K562 (cell line): ENCODE data around the gene ZNF624. TPM values are rescaled to one million over a fixed set of nuclear protein-coding genes. Genes with fewer than 3 reads are reported as not detected.

Experiments used
- ATAC-seq: fragments of 200-7000 bp; cut with Tn5 transposase; 3 replicates; pipeline ENCODE4 v1.9.1; 2020; ENCODE audit warnings: moderate library complexity
- BruUV-seq: library from RNA; stranded (reverse); fragments of 400-500 nt; replicated peaks from 2 replicates; lab custom pipeline; 2021; lab: Mats Ljungman, UMichigan
- CTCF ChIA-PET: fragments of 300-600 bp; formaldehyde crosslinking; extraction: SDS; loops from one replicate; lab custom pipeline; 2021; ENCODE audit warnings: low intra/inter-chr PET ratio; lab: Yijun Ruan, JAX
- POLR2A ChIA-PET: fragments of 300-600, 350-650 bp; sonication (Branson Sonifier 250); formaldehyde crosslinking; extraction: SDS; loops from one replicate; lab custom pipeline; 2021; ENCODE audit warnings: antibody characterized with exemption, inconsistent platforms; lab: Yijun Ruan, JAX
- DNase-seq, 4 experiments: peaks; one replicate each; pipeline versions ENCODE4 v3.0.0 to v3.0.0-alpha.2; 2011 to 2018; ENCODE audit warnings: low spot score in 3 of 4, mixed read lengths in 3 of 4; ENCODE audit errors: extremely low read depth in 1 of 4
- FAIRE-seq: peaks from 2 replicates; lab custom pipeline; 2011; peaks lifted over from hg19 to GRCh38; lab: Jason Lieb, UNC
- H2AFZ ChIP-seq: 2 replicates; pipeline ENCODE4 v1.6.0; 2011; ENCODE audit warnings: low read depth, low read length, control low read depth, inconsistent platforms
- H3K27ac ChIP-seq: fragments of 200-600 bp; 3 replicates; pipeline ENCODE4 v1.8.0; 2011; ENCODE audit warnings: low read depth, mild to moderate bottlenecking, control low read depth, inconsistent platforms, low read length, moderate library complexity, mixed read lengths; ENCODE audit errors: extremely low read depth
- H3K27me3 ChIP-seq, 2 experiments: fragments of 300-600 bp in 1 of 2; 2 replicates in 1 of 2; 3 replicates in 1 of 2; pipeline versions ENCODE4 v1.6.0 to v1.8.0; 2011; ENCODE audit warnings: inconsistent platforms in 2 of 2, low read length in 2 of 2, mild to moderate bottlenecking in 1 of 2, mixed read lengths in 1 of 2, moderate library complexity in 1 of 2; ENCODE audit not compliant: control insufficient read depth in 2 of 2, insufficient read depth in 2 of 2
- H3K36me3 ChIP-seq: fragments of 300-600 bp; 3 replicates; pipeline ENCODE4 v1.8.0; 2011; ENCODE audit warnings: mild to moderate bottlenecking, low read length, inconsistent platforms; ENCODE audit not compliant: control insufficient read depth, insufficient read depth
- H3K4me1 ChIP-seq, 2 experiments: fragments of 200-600 bp in 1 of 2; replicated peaks in 1 of 2; 2 replicates in 1 of 2; 3 replicates in 1 of 2; pipeline versions ENCODE4 v1.5.1 to v1.8.0; 2011; ENCODE audit warnings: inconsistent platforms in 2 of 2, low read length in 2 of 2, mild to moderate bottlenecking in 1 of 2, mixed read lengths in 1 of 2, moderate library complexity in 1 of 2; ENCODE audit not compliant: control insufficient read depth in 2 of 2, insufficient read depth in 2 of 2
- H3K4me2 ChIP-seq: 2 replicates; pipeline ENCODE4 v1.6.1; 2011; ENCODE audit warnings: low read length, control low read depth, inconsistent platforms, mixed read lengths; ENCODE audit not compliant: insufficient read depth
- H3K4me3 ChIP-seq: fragments of 200-600 bp; sonication (generic), shearing (Covaris generic); 2 replicates; pipeline ENCODE4 v1.5.1; 2016; ENCODE audit warnings: control low read depth, inconsistent platforms
- H3K79me2 ChIP-seq: fragments of 200-600 bp; 3 replicates; pipeline ENCODE4 v1.8.0; 2011; ENCODE audit warnings: low read length, inconsistent platforms; ENCODE audit not compliant: control insufficient read depth, insufficient read depth
- H3K9ac ChIP-seq, 2 experiments: 2 replicates each; pipeline versions ENCODE4 v1.6.0 to v1.6.1; 2011; ENCODE audit warnings: low read depth in 2 of 2, low read length in 2 of 2, control low read depth in 1 of 2, inconsistent platforms in 1 of 2, mild to moderate bottlenecking in 1 of 2, mixed read lengths in 1 of 2; ENCODE audit not compliant: insufficient read depth in 1 of 2
- H3K9me1 ChIP-seq: one replicate; pipeline ENCODE4 v1.6.0; 2011; ENCODE audit warnings: inconsistent platforms, mild to moderate bottlenecking, low read length, moderate library complexity; ENCODE audit not compliant: control insufficient read depth, insufficient read depth
- H3K9me3 ChIP-seq: replicated peaks from 2 replicates; pipeline ENCODE4 v1.5.1; 2011; ENCODE audit warnings: low read depth, low read length, inconsistent platforms; ENCODE audit not compliant: control insufficient read depth, insufficient read depth
- H4K20me1 ChIP-seq: replicated peaks from 2 replicates; pipeline ENCODE4 v1.6.1; 2011; ENCODE audit warnings: low read length, inconsistent platforms, mixed read lengths; ENCODE audit not compliant: control insufficient read depth, insufficient read depth
- CREB1 ChIP-seq, 2 experiments: sonication (generic) in 1 of 2; formaldehyde crosslinking in 1 of 2; IDR thresholded peaks; 2 replicates each; pipeline versions ENCODE4 v1.6.1 to v1.8.0; 2012 to 2022; ENCODE audit warnings: inconsistent platforms in 1 of 2, mild to moderate bottlenecking in 1 of 2, missing genetic modification reagents in 1 of 2, moderate library complexity in 1 of 2
- E2F6 ChIP-seq, 2 experiments: IDR thresholded peaks; 2 replicates each; pipeline ENCODE4 v1.6.1; 2011; ENCODE audit warnings: borderline replicate concordance in 1 of 2, control low read depth in 1 of 2, low read depth in 1 of 2, low read length in 1 of 2, mild to moderate bottlenecking in 1 of 2, mixed read lengths in 1 of 2, moderate library complexity in 1 of 2; ENCODE audit not compliant: insufficient read depth in 1 of 2, insufficient read length in 1 of 2, poor library complexity in 1 of 2, severe bottlenecking in 1 of 2; ENCODE audit errors: extremely low read depth in 1 of 2
- ELF2 ChIP-seq: fragments of 250-450 bp; sonication (Bioruptor Pico); IDR thresholded peaks from 2 replicates; pipeline ENCODE4 v1.5.0; 2021; ENCODE audit warnings: mild to moderate bottlenecking
- ETS2 ChIP-seq: IDR thresholded peaks from 2 replicates; pipeline ENCODE4 v1.6.1; 2016; ENCODE audit warnings: borderline replicate concordance, missing genetic modification characterization, mild to moderate bottlenecking, moderate library complexity, missing compliant biosample characterization; ENCODE audit not compliant: poor library complexity, severe bottlenecking
- KLF16 ChIP-seq: IDR thresholded peaks from 2 replicates; pipeline ENCODE4 v1.6.1; 2016; ENCODE audit warnings: antibody characterized with exemption
- MEIS2 ChIP-seq: fragments of 450-650 bp; IDR thresholded peaks from 2 replicates; pipeline ENCODE4 v1.6.1; 2014; ENCODE audit warnings: mild to moderate bottlenecking; ENCODE audit not compliant: partially characterized antibody
- PHF20 ChIP-seq: fragments of 450-650 bp; IDR thresholded peaks from 2 replicates; pipeline ENCODE4 v1.6.1; 2018; ENCODE audit not compliant: partially characterized antibody
- POU5F1 ChIP-seq: fragments of 150-350 bp; IDR thresholded peaks from 2 replicates; pipeline ENCODE4 v1.6.1; 2014; ENCODE audit warnings: borderline replicate concordance, low read length, low read depth, mild to moderate bottlenecking; ENCODE audit not compliant: partially characterized antibody
- RAD21 ChIP-seq, 2 experiments: fragments of 250-450 bp in 1 of 2; fragments of 450-650 bp in 1 of 2; sonication (Bioruptor Pico) in 1 of 2; formaldehyde crosslinking in 1 of 2; IDR thresholded peaks in 1 of 2; conservative IDR thresholded peaks in 1 of 2; 2 replicates each; pipeline versions ENCODE4 v1.4.0 to v1.8.0; 2020 to 2022; ENCODE audit warnings: mild to moderate bottlenecking in 2 of 2, moderate library complexity in 1 of 2
- SMAD3 ChIP-seq: fragments of 450-650 bp; formaldehyde crosslinking; conservative IDR thresholded peaks from 2 replicates; pipeline ENCODE4 v1.4.0; 2020; ENCODE audit warnings: mild to moderate bottlenecking
- SNIP1 ChIP-seq: fragments of 450-650 bp; IDR thresholded peaks from 2 replicates; pipeline ENCODE4 v1.7.1; 2017; ENCODE audit warnings: low read depth, mild to moderate bottlenecking
- ZBTB26 ChIP-seq: fragments of 450-650 bp; formaldehyde crosslinking; IDR thresholded peaks from 2 replicates; pipeline ENCODE4 v1.4.0; 2022; ENCODE audit warnings: missing genetic modification characterization
- ZFP91 ChIP-seq: sonication (generic); formaldehyde crosslinking; IDR thresholded peaks from 2 replicates; pipeline ENCODE4 v1.8.0; 2022; ENCODE audit warnings: mild to moderate bottlenecking, missing genetic modification reagents
- ZFPM2 ChIP-seq: fragments of 250-450 bp; sonication (Bioruptor Pico); IDR thresholded peaks from 2 replicates; pipeline ENCODE4 v1.5.1; 2022; ENCODE audit warnings: mild to moderate bottlenecking
- ZNF507 ChIP-seq: conservative IDR thresholded peaks from 2 replicates; pipeline ENCODE4 v1.6.1; 2017; ENCODE audit warnings: missing genetic modification characterization, missing compliant biosample characterization
- ZNF696 ChIP-seq: fragments of 250-450 bp; sonication (Bioruptor Pico); conservative IDR thresholded peaks from 2 replicates; pipeline ENCODE4 v1.4.0; 2020; ENCODE audit warnings: mild to moderate bottlenecking, moderate library complexity
- WGBS: fragments of 100-300 bp; shearing (Covaris generic); methylation state at CpG from one replicate; pipeline ENCODE4 v1.1.6; 2016; ENCODE audit warnings: low coverage, mixed read lengths; ENCODE audit not compliant: insufficient coverage; ENCODE audit errors: missing lambda C conversion rate; 5-methylcytosine and 5-hydroxymethylcytosine counted together
- in situ Hi-C: fragments of 300-500 bp; cut with MboI; formaldehyde crosslinking; loops from 4 replicates; pipeline ENCODE4 v1.15.0; 2018; ENCODE audit warnings: inconsistent platforms, mixed read lengths
- intact Hi-C: fragments of 100-400 bp; cut with micrococcal nuclease; formaldehyde crosslinking; loops from 2 replicates; pipeline ENCODE4 v1.14.2; 2022
- polyA plus RNA-seq, 8 experiments: library from polyadenylated mRNA; depleted of rRNA in 4 of 8; stranded (reverse) in 5 of 8; unstranded in 3 of 8; fragments of >200 nt; fragmentation: Nextera tagmentation in 2 of 8; fragmentation: Illumina TruSeq in 1 of 8; extraction: Ambion mirVana in 2 of 8; extraction: Trizol in 1 of 8; gene quantifications; 2 replicates each; pipeline versions ENCODE4 v1.2.1 to v1.2.3, GENCODE V29; 2011 to 2014; ENCODE audit warnings: inconsistent platforms in 1 of 8, missing spikeins in 1 of 8
- total RNA-seq, 7 experiments: library from RNA; depleted of rRNA in 6 of 7; stranded (reverse); fragments of >200 nt in 6 of 7; fragmentation: Illumina TruSeq in 2 of 7; extraction: Trizol in 2 of 7; gene quantifications; 2 replicates each; pipeline versions ENCODE4 v1.2.1 to v1.2.3, GENCODE V29; 2011 to 2021; ENCODE audit warnings: low replicate concordance in 1 of 7

ZNF624 gene
- total and polyA plus RNA-seq, 9 of the 15 experiments (the other 6 are each of a cell fraction or from before 2014, with no cell fraction given), result 0.34 to 2.1 (median 1.1) TPM

- ATAC-seq, result peak; percentile 93
- TF ChIP-seq ETS2 (tag) (no peak), MEIS2 (peak; percentile 6), POU5F1 (no peak), RAD21 (CRISPR knock-in tag; conservative IDR thresholded peaks at IDR 0.05 in 1 of 2, IDR thresholded peaks at IDR 0.05 in 1 of 2) (peak; percentile 32 to 67), ZFP91 (CRISPR knock-in tag) (no peak), PHF20 (no peak), ZNF696 (CRISPR knock-in tag) (no peak), ZBTB26 (CRISPR knock-in tag) (no peak), ELF2 (no peak), E2F6 (IDR thresholded peaks at IDR 0.05; ENCODE audit: borderline replicate concordance in 1 of 2, extremely low read depth in 1 of 2, insufficient read depth in 1 of 2, insufficient read length in 1 of 2, low read depth in 1 of 2, low read length in 1 of 2, poor library complexity in 1 of 2, severe bottlenecking in 1 of 2) (peak; percentile 21 to 38), ZFPM2 (no peak), SMAD3 (CRISPR knock-in tag) (no peak), KLF16 (0 out of 2 replicates have a peak, but pooled peaks have one; percentile 13), ZNF507 (tag) (no peak), SNIP1 (no peak), CREB1 (IDR thresholded peaks at IDR 0.05) (no peak), CREB1 (CRISPR knock-in tag; IDR thresholded peaks at IDR 0.05) (no peak)
Measured at GRCh38 chr17:16589097-16589969, 64.3 kb downstream of the ZNF624 start.

More at GRCh38 chr17:16589097-16589969, 64.3 kb downstream of the ZNF624 start:
- no peak overlapping the region for H3K27ac ChIP-seq
- CTCF ChIA-PET, result interaction anchor here (0.6 to 0.7 kb wide), 2 partner anchors 225 to 280 kb away, joined by 3 read pairs; no protein-coding TSS in a partner anchor
- H3K9ac ChIP-seq, result peak overlapping the region in 1 of 2 experiments; percentile 88; a peak in 2 of 4 replicates
- H3K9me3 ChIP-seq, result no peaks in the 10 kb centered on the region; the same call in 1 of the 2 replicates
- in situ Hi-C loops, result loop anchor here (25.0 kb wide), 1 partner anchor 1848 kb away; no protein-coding TSS in a partner anchor
- H4K20me1 ChIP-seq, result no peaks in the 10 kb centered on the region
- POLR2A ChIA-PET, result interaction anchor here (0.7 kb wide), 1 partner anchor 13 kb away, joined by 4 read pairs; no protein-coding TSS in a partner anchor
- BruUV-seq, result no TSS peak
- FAIRE-seq, result peak; percentile 78
- no peaks in the 10 kb centered on the region for H3K36me3 ChIP-seq
- peak overlapping the region; percentile 16 for H3K4me3 ChIP-seq
- peaks cover 0 to 11% of the 10 kb centered on the region in 2 experiments; a peak in 4 of 5 replicates for H3K4me1 ChIP-seq
- intact Hi-C loops, result no loop called here
- 2% methylated on average over 14 of the region's 53 CpGs for WGBS
- peak; percentile 82 to 92 (median 88) for DNase-seq
- H3K4me2 ChIP-seq, result peak overlapping the region; percentile 60
- no peaks in the 10 kb centered on the region for H3K9me1 ChIP-seq
- no peaks in the 10 kb centered on the region for H3K79me2 ChIP-seq
- no peaks in the 10 kb centered on the region for H3K27me3 ChIP-seq
- peak overlapping the region; percentile 76 for H2AFZ ChIP-seq
